ENCODE measurements around the gene GNG7.

GNG7 gene

DNA sequence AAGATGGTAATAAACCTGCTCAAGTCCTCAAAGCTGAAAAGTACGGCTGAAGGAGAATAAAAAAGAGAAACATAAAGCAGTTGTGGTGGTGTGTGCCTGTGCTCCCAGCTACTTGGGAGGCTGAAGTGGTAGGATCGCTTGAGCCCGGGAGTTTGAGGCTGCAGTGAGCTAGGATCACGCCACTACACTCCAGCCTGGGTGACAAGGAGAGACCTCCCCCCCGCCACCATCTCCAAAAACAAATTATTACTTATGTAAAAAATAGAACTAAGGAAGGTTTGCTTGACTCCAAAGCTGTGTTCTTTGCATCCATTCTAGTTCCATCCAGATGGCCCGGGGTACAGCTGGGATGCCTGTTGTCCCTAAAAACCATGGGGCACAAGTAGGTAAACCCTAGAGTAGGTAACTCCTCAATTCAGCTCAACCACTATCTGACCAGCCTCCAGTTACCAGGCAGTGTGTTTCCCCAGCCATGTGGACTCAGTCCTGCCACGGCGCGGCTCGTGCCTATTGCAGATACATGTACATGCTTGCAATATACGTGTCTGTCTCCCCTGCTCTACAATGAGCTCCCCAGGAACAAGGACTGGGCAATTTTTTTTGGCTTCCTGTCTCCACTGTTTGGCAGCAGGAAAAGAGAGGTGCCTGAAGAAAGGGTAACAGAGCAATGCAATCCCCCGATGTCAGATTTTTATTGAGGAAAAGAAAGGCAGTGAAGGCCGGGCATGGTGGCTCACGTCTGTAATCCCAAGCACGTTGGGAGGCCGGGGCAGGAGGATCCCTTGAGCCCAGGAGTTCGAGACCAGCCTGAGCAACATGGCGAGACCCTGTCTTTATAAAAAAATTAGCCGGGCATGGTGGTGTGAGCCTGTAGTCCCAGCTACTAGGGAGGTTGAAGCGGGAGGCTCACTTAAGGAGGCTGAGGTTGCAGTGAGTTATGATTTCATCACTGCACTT is 101.3 kb downstream of the GNG7 start:
- Histone ChIP-seq H3K4me3 (ENCODE audit: low read depth in 1 of 2, low read length in 2 of 2) (no peak overlapping the region), H3K27me3 (ENCODE audit: insufficient read depth, low read length, poor library complexity) (no peaks in the 10 kb centered on the region), H3K36me3 (ENCODE audit: insufficient read depth, low read length) (no peaks in the 10 kb centered on the region), H2AFZ (ENCODE audit: low read depth, low read length) (no peak overlapping the region), H3K9me3 (ENCODE audit: insufficient read depth, low read length, severe bottlenecking) (no peaks in the 10 kb centered on the region), H3K79me2 (ENCODE audit: insufficient read depth, low read length) (no peaks in the 10 kb centered on the region), H4K20me1 (ENCODE audit: insufficient read depth, low read length) (no peaks in the 10 kb centered on the region), H3K4me2 (ENCODE audit: insufficient read depth, low read length) (no peak overlapping the region), H3K4me1 (ENCODE audit: insufficient read depth, low read length) (peaks cover 25% of the 10 kb centered on the region), H3K9ac (ENCODE audit: low read depth, low read length) (no peak overlapping the region), H3K27ac (ENCODE audit: low read length) (no peak overlapping the region)
- DNase-seq (no peak), ATAC-seq (ENCODE audit: insufficient read depth, low read depth) (no peak)
- TF ChIP-seq, protein P1, sequence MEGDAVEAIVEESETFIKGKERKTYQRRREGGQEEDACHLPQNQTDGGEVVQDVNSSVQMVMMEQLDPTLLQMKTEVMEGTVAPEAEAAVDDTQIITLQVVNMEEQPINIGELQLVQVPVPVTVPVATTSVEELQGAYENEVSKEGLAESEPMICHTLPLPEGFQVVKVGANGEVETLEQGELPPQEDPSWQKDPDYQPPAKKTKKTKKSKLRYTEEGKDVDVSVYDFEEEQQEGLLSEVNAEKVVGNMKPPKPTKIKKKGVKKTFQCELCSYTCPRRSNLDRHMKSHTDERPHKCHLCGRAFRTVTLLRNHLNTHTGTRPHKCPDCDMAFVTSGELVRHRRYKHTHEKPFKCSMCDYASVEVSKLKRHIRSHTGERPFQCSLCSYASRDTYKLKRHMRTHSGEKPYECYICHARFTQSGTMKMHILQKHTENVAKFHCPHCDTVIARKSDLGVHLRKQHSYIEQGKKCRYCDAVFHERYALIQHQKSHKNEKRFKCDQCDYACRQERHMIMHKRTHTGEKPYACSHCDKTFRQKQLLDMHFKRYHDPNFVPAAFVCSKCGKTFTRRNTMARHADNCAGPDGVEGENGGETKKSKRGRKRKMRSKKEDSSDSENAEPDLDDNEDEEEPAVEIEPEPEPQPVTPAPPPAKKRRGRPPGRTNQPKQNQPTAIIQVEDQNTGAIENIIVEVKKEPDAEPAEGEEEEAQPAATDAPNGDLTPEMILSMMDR (IDR thresholded peaks at IDR 0.05; ENCODE audit: borderline replicate concordance, extremely low read depth, low read length, poor library complexity, severe bottlenecking) = no peak
- no peak for TF ChIP-seq EZH2 (IDR thresholded peaks at IDR 0.05; ENCODE audit: borderline replicate concordance, low read depth, low read length, severe bottlenecking)

DNA sequence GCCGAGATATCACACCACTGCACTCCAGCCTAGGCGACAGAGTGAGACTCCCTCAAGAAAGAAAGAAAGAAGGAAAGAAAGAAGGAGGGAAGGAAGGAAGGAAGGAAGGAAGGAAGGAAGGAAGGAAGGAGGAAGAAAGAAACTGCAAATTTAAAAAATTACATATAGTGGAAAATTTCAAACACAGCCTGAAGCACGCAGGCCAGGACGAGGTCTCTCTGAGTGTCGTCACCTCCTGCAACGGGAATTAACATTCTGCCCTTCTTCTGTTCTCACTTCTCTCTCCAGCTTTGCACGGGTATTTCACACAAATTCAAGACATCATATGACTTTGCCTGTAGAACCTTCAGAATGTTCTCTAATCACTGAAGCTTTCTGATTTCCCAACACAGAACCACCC is 108.2 kb downstream of the GNG7 start:
- Histone ChIP-seq H3K27ac (ENCODE audit: low read length) (no peak overlapping the region), H3K4me3 (ENCODE audit: low read depth in 1 of 2, low read length in 2 of 2) (no peak overlapping the region), H3K9ac (ENCODE audit: low read depth, low read length) (no peak overlapping the region), H3K27me3 (ENCODE audit: insufficient read depth, low read length, poor library complexity) (no peaks in the 10 kb centered on the region), H2AFZ (ENCODE audit: low read depth, low read length) (no peak overlapping the region), H4K20me1 (ENCODE audit: insufficient read depth, low read length) (no peaks in the 10 kb centered on the region), H3K79me2 (ENCODE audit: insufficient read depth, low read length) (no peaks in the 10 kb centered on the region), H3K9me3 (ENCODE audit: insufficient read depth, low read length, severe bottlenecking) (no peaks in the 10 kb centered on the region), H3K36me3 (ENCODE audit: insufficient read depth, low read length) (no peaks in the 10 kb centered on the region), H3K4me2 (ENCODE audit: insufficient read depth, low read length) (no peak overlapping the region), H3K4me1 (ENCODE audit: insufficient read depth, low read length) (peaks cover 9% of the 10 kb centered on the region)
- TF ChIP-seq, protein P1 (IDR thresholded peaks at IDR 0.05; ENCODE audit: borderline replicate concordance, extremely low read depth, low read length, poor library complexity, severe bottlenecking) = no peak
- TF ChIP-seq EZH2 (IDR thresholded peaks at IDR 0.05; ENCODE audit: borderline replicate concordance, low read depth, low read length, severe bottlenecking) = no peak
- DNase-seq (no peak), ATAC-seq (ENCODE audit: insufficient read depth, low read depth) (no peak)

DNA sequence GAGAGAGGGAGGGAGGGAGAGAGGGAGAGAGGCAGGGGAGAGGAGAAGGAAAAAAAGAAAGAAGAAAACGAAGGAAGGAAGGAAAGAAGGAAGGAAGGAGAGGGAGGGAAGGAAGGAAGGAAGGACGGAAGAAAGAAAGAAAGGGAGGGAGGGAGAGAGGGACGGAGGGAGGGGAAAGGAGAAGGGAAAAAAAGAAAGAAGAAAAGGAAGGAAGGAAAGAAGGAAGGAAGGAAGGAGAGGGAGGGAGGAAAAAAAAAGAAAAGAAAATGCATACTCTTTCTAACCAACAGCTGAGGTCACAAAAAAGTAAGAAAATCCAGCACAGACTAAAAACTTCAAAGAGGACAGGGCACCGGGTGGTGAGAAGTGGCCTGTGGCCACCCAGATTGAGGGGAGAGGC is 109.7 kb downstream of the GNG7 start:
- no peak for DNase-seq
- Histone ChIP-seq H3K4me3 (ENCODE audit: low read depth in 1 of 2, low read length in 2 of 2) (no peak overlapping the region), H3K27me3 (ENCODE audit: insufficient read depth, low read length, poor library complexity) (no peaks in the 10 kb centered on the region), H4K20me1 (ENCODE audit: insufficient read depth, low read length) (no peaks in the 10 kb centered on the region), H3K36me3 (ENCODE audit: insufficient read depth, low read length) (no peaks in the 10 kb centered on the region), H3K4me2 (ENCODE audit: insufficient read depth, low read length) (no peak overlapping the region), H3K4me1 (ENCODE audit: insufficient read depth, low read length) (no peaks in the 10 kb centered on the region), H3K9ac (ENCODE audit: low read depth, low read length) (no peak overlapping the region), H3K27ac (ENCODE audit: low read length) (no peak overlapping the region), H2AFZ (ENCODE audit: low read depth, low read length) (no peak overlapping the region), H3K79me2 (ENCODE audit: insufficient read depth, low read length) (no peaks in the 10 kb centered on the region), H3K9me3 (ENCODE audit: insufficient read depth, low read length, severe bottlenecking) (no peaks in the 10 kb centered on the region)
- ATAC-seq (ENCODE audit: insufficient read depth, low read depth) = no peak
- TF ChIP-seq, protein P1 (IDR thresholded peaks at IDR 0.05; ENCODE audit: borderline replicate concordance, extremely low read depth, low read length, poor library complexity, severe bottlenecking) = no peak
- TF ChIP-seq EZH2 (IDR thresholded peaks at IDR 0.05; ENCODE audit: borderline replicate concordance, low read depth, low read length, severe bottlenecking) = no peak
